Heart left ventricle (tissue), 16 donors: Measurements from ENCODE around the gene KCNQ1OT1. TPM values are rescaled to one million over a fixed set of nuclear protein-coding genes. Genes with fewer than 3 reads are reported as not detected.
A peak's percentile ranks its signal among the peaks of the same experiment; 100 is the strongest.

Source experiments
- ATAC-seq, 4 donors: fragments of 200-7000 bp; cut with Tn5 transposase; one replicate each; pipeline ENCODE4 v1.9.1; 2020 to 2022; ENCODE audit warnings: moderate library complexity in 4 of 4, mild to moderate bottlenecking in 3 of 4, moderate number of reproducible peaks in 1 of 4
- DNase-seq, 5 donors: peaks; one replicate each; pipeline ENCODE4 v3.0.0-alpha.2; 2020
- H3K27ac ChIP-seq, 12 donors: fragments of 200-600 bp; sonication (generic) in 4 of 12; one replicate each; pipeline versions ENCODE4 v1.5.0 to v1.8.0; 2016 to 2022; ENCODE audit warnings: mild to moderate bottlenecking in 2 of 12
- H3K27me3 ChIP-seq, 9 donors: fragments of 200-600 bp; sonication (generic) in 2 of 9; one replicate each; pipeline versions ENCODE4 v1.5.1 to v1.8.0; 2016 to 2022; ENCODE audit warnings: mild to moderate bottlenecking in 3 of 9
- H3K36me3 ChIP-seq, 9 donors: fragments of 200-600 bp; sonication (generic) in 2 of 9; one replicate each; pipeline versions ENCODE4 v1.5.0 to v1.8.0; 2018 to 2022; ENCODE audit warnings: mild to moderate bottlenecking in 2 of 9
- H3K4me1 ChIP-seq, 12 donors: fragments of 200-600 bp; sonication (generic) in 4 of 12; one replicate each; pipeline versions ENCODE4 v1.5.0 to v1.8.0; 2016 to 2022; ENCODE audit warnings: mild to moderate bottlenecking in 3 of 12
- H3K4me3 ChIP-seq, 12 donors: fragments of 200-600 bp; sonication (generic) in 4 of 12; one replicate each; pipeline versions ENCODE4 v1.5.0 to v1.8.0; 2017 to 2022; ENCODE audit warnings: mild to moderate bottlenecking in 9 of 12, moderate library complexity in 4 of 12
- H3K9me3 ChIP-seq, 12 donors: fragments of 200-600 bp; sonication (generic) in 4 of 12; one replicate each; pipeline versions ENCODE4 v1.5.0 to v1.8.0; 2016 to 2022; ENCODE audit warnings: mild to moderate bottlenecking in 1 of 12
- POLR2A ChIP-seq, 2 donors: fragments of 450-650 bp; IDR thresholded peaks; one replicate each; pipeline ENCODE4 v1.6.1; 2017; ENCODE audit warnings: antibody characterized with exemption in 2 of 2, mild to moderate bottlenecking in 2 of 2, moderate library complexity in 2 of 2
- WGBS, 4 donors: extraction: QIAGEN DNeasy Blood & Tissue Kit in 2 of 4; methylation state at CpG; one replicate each; pipeline versions ENCODE4 v1.1.5 to v1.1.7; 2013 to 2018; 5-methylcytosine and 5-hydroxymethylcytosine counted together
- intact Hi-C, 10 donors: fragments of 100-400 bp; cut with DNase I; formaldehyde crosslinking; loops; one replicate each; pipeline versions ENCODE4 v1.11.1 to v1.14.2; 2022
- polyA plus RNA-seq, 2 donors: library from polyadenylated mRNA; stranded (reverse); fragments of 200-250 nt; gene quantifications; one replicate each; pipeline ENCODE4 v1.2.3, GENCODE V29; 2013
- total RNA-seq, 9 donors: library from RNA; depleted of rRNA in 2 of 9; stranded (reverse); fragments of >200 nt in 2 of 9; fragmentation: NEBNext Ultra II Directional in 3 of 9; extraction: Animal tissue kit (Norgen Biotek cat#: 25700) in 3 of 9; gene quantifications; one replicate each; pipeline versions ENCODE4 v1.1.0 to v1.2.4, GENCODE V29; 2016 to 2023
- TF ChIP-seq, protein P1 (sequence below), 12 donors: fragments of 200-600 bp; sonication (generic) in 4 of 12; IDR thresholded peaks; one replicate each; pipeline versions ENCODE4 v1.5.0 to v1.8.0; 2018 to 2022; ENCODE audit warnings: antibody characterized with exemption in 12 of 12, mild to moderate bottlenecking in 5 of 12
- donor health status: ischemic (EF 13 %, LVEDD 7.1; RV severe dilation, severe dysfunction).
- donor health status: healthy with polysubstance abuse.
- donor health status: DM: no; HTN: yes; CAD: no.
- donor health status: DM: no; HTN: no; CAD: no.
- donor health status: ischemic (EF 25% LVEDD 6.9; RV normal size, moderate dysfunction).
- donor health status: ischemic (EF 25% LVEDD 5.7; RV mildly dilated, moderate dysfunction).
- donor health status: healthy.
- donor health status: DM: yes; HTN: yes; CAD: no.
- donor health status: ischemic (EF 35%, LVEDD 5.7; RV mildly dilated, moderate dysfunction).
- donor health status: nonischemic (EF 11% LVEDD 7.7; RV severe dilation, severe dysfunction).
- donor health status: DM: yes; HTN: yes; CAD: no.
- donor health status: PGD.
- donor health status: ischemic (EF 29% LVEDD 5.4; RV normal size, mild dysfunction).
- donor health status: nonischemic (EF 23%, LVEDD 6.1; RV moderate dilation, normal function).

KCNQ1OT1 gene
- total and polyA plus RNA-seq, 11 donors = 0.14 to 0.93 (median 0.40) TPM

- intact Hi-C loops = no loop called here
- 66 to 81% (median 74%) methylated on average over 7 to 28 of the region's 28 CpGs for WGBS, 4 donors
- H3K36me3 ChIP-seq = no peaks in the 10 kb centered on the region
- H3K4me1 ChIP-seq = peaks cover 0 to 19% (median 0%) of the 10 kb centered on the region in 12 donors
- ATAC-seq (peak in 1 of 4 donors; percentile 57), DNase-seq (peak in 2 of 5 donors; percentile 31 to 32)
- no peaks in the 10 kb centered on the region for H3K27me3 ChIP-seq
- TF ChIP-seq POLR2A (IDR thresholded peaks at IDR 0.05) = no peak
- TF ChIP-seq, protein P1, sequence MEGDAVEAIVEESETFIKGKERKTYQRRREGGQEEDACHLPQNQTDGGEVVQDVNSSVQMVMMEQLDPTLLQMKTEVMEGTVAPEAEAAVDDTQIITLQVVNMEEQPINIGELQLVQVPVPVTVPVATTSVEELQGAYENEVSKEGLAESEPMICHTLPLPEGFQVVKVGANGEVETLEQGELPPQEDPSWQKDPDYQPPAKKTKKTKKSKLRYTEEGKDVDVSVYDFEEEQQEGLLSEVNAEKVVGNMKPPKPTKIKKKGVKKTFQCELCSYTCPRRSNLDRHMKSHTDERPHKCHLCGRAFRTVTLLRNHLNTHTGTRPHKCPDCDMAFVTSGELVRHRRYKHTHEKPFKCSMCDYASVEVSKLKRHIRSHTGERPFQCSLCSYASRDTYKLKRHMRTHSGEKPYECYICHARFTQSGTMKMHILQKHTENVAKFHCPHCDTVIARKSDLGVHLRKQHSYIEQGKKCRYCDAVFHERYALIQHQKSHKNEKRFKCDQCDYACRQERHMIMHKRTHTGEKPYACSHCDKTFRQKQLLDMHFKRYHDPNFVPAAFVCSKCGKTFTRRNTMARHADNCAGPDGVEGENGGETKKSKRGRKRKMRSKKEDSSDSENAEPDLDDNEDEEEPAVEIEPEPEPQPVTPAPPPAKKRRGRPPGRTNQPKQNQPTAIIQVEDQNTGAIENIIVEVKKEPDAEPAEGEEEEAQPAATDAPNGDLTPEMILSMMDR (IDR thresholded peaks at IDR 0.05) = no peak
- H3K4me3 ChIP-seq = no peak overlapping the region
- H3K27ac ChIP-seq = no peak overlapping the region
- peaks cover 0 to 3% (median 0%) of the 10 kb centered on the region in 12 donors for H3K9me3 ChIP-seq
These were observed 140.1 kb downstream of the KCNQ1OT1 start for GRCh38 chr11:2559527-2560311.

GRCh38 chr11:2558861-2559526, 140.8 kb downstream of the KCNQ1OT1 start:
- DNase-seq (peak in 2 of 5 donors; percentile 12 to 38), ATAC-seq (peak in 1 of 4 donors; percentile 14)
- Histone ChIP-seq H3K4me1 (peaks cover 0 to 19% (median 0%) of the 10 kb centered on the region in 12 donors), H3K9me3 (peaks cover 0 to 3% (median 0%) of the 10 kb centered on the region in 12 donors), H3K4me3 (no peak overlapping the region), H3K36me3 (no peaks in the 10 kb centered on the region), H3K27me3 (no peaks in the 10 kb centered on the region), H3K27ac (no peak overlapping the region)
- 91 to 95% (median 93%) methylated on average over 10 to 13 of the region's 13 CpGs for WGBS, 4 donors
- TF ChIP-seq, protein P1 (IDR thresholded peaks at IDR 0.05) = no peak
- TF ChIP-seq POLR2A (IDR thresholded peaks at IDR 0.05) = no peak
- intact Hi-C loops = no loop called here

GRCh38 chr11:2558397-2558796, 141.4 kb downstream of the KCNQ1OT1 start:
- no peak for TF ChIP-seq POLR2A (IDR thresholded peaks at IDR 0.05)
- TF ChIP-seq, protein P1 (IDR thresholded peaks at IDR 0.05) = no peak
- Histone ChIP-seq H3K4me3 (no peak overlapping the region), H3K4me1 (peaks cover 0 to 19% (median 0%) of the 10 kb centered on the region in 12 donors), H3K36me3 (no peaks in the 10 kb centered on the region), H3K9me3 (peaks cover 0 to 3% (median 0%) of the 10 kb centered on the region in 12 donors), H3K27ac (no peak overlapping the region), H3K27me3 (no peaks in the 10 kb centered on the region)
- intact Hi-C loops = no loop called here
- WGBS, 4 donors = 93 to 97% (median 94%) methylated on average over 16 to 17 of the region's 17 CpGs
- ATAC-seq = no peak
- DNase-seq = peak in 2 of 5 donors; percentile 11 to 57

Other genes starting within 250 kb of the KCNQ1OT1 start
- gene CDKN1C, start 185.8 kb upstream of the KCNQ1OT1 start, total RNA-seq = 10 to 100 TPM; 18.8 to 39.1 (median 33.4) TPM
- gene CDKN1C, start 185.8 kb upstream of the KCNQ1OT1 start, polyA plus RNA-seq = 10 to 100 TPM; 31.4 to 42.5 TPM
- gene PHLDA2, start 229.4 kb upstream of the KCNQ1OT1 start, total RNA-seq = 1 to 10 TPM in 3 of 9 donors, under 1 TPM in 4, not detected in 2; 0.40 to 3.2 (median 0.93) TPM
- gene PHLDA2, start 229.4 kb upstream of the KCNQ1OT1 start, polyA plus RNA-seq = 1 to 10 TPM; 1.5 to 9.2 TPM